HG03025 (cell line): ENCODE data around the gene GPR39.

ENCODE experiments used
- ATAC-seq: cut with Tn5 transposase; IDR thresholded peaks from one replicate; pipeline ENCODE4 v1.9.1; 2021; ENCODE audit warnings: mild to moderate bottlenecking, moderate library complexity; ENCODE audit not compliant: unreplicated experiment, low FRiP score

The GPR39 gene

GRCh38 chr2:132589111-132589830 is 172.7 kb downstream of the GPR39 start:
- ATAC-seq = no peak

GRCh38 chr2:132589966-132590365 is 173.4 kb downstream of the GPR39 start:
- no peak for ATAC-seq

GRCh38 chr2:132593171-132593570 is 176.6 kb downstream of the GPR39 start:
- ATAC-seq = no peak

- ATAC-seq = no peak
Measured at GRCh38 chr2:132595186-132595585, 178.6 kb downstream of the GPR39 start.

- ATAC-seq = no peak
Measured at GRCh38 chr2:132595693-132596092, 179.1 kb downstream of the GPR39 start.

- no peak for ATAC-seq
Measured at GRCh38 chr2:132597166-132597565, 180.6 kb downstream of the GPR39 start.

GRCh38 chr2:132597831-132598230 is 181.2 kb downstream of the GPR39 start:
- ATAC-seq = no peak

- ATAC-seq = no peak
Measured at GRCh38 chr2:132598536-132598935, 181.9 kb downstream of the GPR39 start.

- no peak for ATAC-seq
Measured at GRCh38 chr2:132599556-132599955, 183.0 kb downstream of the GPR39 start.

- ATAC-seq = no peak
Measured at GRCh38 chr2:132604561-132604960, 188.0 kb downstream of the GPR39 start.

- ATAC-seq = no peak
Measured at GRCh38 chr2:132605236-132606180, 188.9 kb downstream of the GPR39 start.

- no peak for ATAC-seq
Measured at GRCh38 chr2:132606649-132607048, 190.0 kb downstream of the GPR39 start.

- no peak for ATAC-seq
Measured at GRCh38 chr2:132607426-132608090, 191.0 kb downstream of the GPR39 start.

- no peak for ATAC-seq
Measured at GRCh38 chr2:132608311-132608710, 191.7 kb downstream of the GPR39 start.

- ATAC-seq = no peak
Measured at GRCh38 chr2:132609101-132609890, 192.7 kb downstream of the GPR39 start.

- ATAC-seq = no peak
Measured at GRCh38 chr2:132611719-132612118, 195.1 kb downstream of the GPR39 start.

GRCh38 chr2:132615329-132616085 is 198.9 kb downstream of the GPR39 start:
- no peak for ATAC-seq

- ATAC-seq = no peak
Measured at GRCh38 chr2:132617989-132618388, 201.4 kb downstream of the GPR39 start.

- no peak for ATAC-seq
Measured at GRCh38 chr2:132618734-132619133, 202.1 kb downstream of the GPR39 start.

GRCh38 chr2:132620115-132620514 is 203.5 kb downstream of the GPR39 start:
- no peak for ATAC-seq
